T-helper 9 cell (primary cell): ENCODE measurements around the gene DGKG.

ENCODE experiments used
- DNase-seq: peaks from one replicate; pipeline ENCODE4 v3.0.0-alpha.2; 2020

DGKG gene

GRCh38 chr3:186367631-186368030 is 5.6 kb upstream of the DGKG start:
- DNase-seq = no peak

DNA sequence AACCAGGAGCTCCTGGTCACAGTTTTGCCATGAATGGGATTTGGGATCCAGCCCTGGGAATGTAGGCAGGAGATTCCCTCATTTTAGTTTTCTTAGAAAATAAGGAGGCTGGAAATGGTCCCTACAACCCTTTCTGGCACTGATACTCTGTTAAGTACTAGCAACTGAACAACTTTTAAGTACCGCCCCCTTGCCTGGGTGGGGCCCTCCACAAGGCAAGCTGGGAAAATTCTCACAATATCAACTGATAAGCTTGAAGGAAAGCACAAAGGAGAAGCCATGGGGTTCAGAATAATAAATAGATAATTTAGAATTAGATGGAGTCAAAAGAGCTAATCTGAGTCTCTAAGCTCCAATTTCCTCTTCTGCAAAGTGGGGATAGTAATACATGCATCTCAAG is 4.2 kb upstream of the DGKG start:
- DNase-seq = no peak

GRCh38 chr3:186365202-186365974 is 3.4 kb upstream of the DGKG start:
- no peak for DNase-seq

DNA sequence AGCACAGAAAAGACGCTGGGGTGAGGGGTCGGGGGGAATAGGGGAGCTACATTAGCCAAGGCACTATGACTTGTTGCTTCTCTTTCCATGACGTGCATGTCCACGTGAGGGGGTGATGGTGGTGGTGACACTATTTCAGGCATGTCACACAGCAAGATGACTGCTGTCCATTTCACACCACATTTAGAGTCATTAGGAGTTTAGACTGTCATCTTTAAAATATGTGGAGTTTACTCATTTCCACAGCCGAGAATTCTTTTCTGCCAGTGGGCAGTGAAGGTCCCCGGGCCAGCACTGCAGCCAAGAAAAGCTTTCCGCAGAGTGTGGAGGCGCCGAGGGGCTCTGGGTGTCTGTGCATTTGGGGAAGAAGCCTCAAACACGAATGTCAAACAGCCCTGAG is 954 bp upstream of the DGKG start:
- no peak for DNase-seq

DNA sequence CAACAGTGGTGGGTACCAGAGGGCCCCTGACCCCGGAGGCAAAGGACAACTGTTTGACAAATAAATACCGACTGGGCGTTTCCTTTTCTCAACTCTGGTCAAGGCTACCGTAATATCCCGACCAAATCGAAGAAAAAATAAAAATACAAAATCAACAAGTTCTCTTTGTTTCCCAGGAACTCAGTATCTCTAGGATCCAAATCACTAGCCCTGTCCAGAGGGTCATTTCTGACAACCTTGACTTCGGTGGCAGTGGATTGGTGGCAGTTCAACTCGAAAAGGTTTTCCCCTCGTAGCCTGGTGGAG is 456 bp upstream of the DGKG start:
- DNase-seq = no peak

- no peak for DNase-seq
Observed at GRCh38 chr3:186361246-186361761, 730 bp downstream of the DGKG start.

DNA sequence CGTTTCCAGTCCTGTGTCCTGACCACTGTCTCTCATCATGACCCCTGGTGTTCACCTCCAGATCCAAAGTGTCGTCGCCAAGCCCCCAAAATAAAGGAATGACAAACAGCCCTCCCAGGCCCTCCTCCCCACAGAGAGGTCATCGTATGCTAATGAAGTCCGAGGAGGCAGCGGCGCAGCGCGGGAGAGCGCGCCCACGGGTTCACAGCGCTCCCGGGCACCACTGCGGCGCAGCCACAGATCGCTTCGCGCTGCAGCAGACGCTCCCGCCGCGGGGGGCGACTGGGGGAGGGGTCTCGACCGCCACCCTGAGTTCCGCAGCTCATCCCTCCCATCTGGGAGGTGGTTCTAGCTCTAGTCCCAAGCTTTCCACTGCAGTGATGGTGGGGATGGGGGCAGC is 1.3 kb downstream of the DGKG start:
- DNase-seq = no peak

DNA sequence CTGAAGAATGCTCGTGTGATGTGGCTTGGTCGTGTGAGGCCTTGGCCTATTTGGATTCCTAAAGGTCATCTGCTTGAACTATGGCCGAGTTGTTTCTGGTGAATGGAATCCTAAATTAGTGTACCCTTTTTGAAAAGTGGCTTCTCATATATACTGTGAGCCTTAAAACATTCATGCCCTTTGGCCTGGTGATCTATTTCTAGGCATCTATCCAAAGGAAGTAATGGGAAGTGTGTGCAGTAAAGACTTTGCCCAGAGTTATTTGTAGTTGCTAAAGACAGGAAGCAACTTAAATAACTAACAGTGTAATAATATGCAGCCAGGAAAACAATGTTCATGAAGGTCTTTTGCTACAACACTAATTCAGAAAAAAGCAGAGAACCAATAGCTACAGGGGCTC is 3.0 kb downstream of the DGKG start:
- DNase-seq = no peak

GRCh38 chr3:186356152-186356551 is 5.9 kb downstream of the DGKG start:
- no peak for DNase-seq

GRCh38 chr3:186354100-186354499 is 7.9 kb downstream of the DGKG start:
- no peak for DNase-seq

- no peak for DNase-seq
Observed at GRCh38 chr3:186352369-186352768, 9.7 kb downstream of the DGKG start.

- DNase-seq = no peak
Observed at GRCh38 chr3:186342197-186342596, 19.8 kb downstream of the DGKG start.

- no peak for DNase-seq
Observed at GRCh38 chr3:186340204-186340603, 21.8 kb downstream of the DGKG start.

- no peak for DNase-seq
Observed at GRCh38 chr3:186339180-186339918, 22.7 kb downstream of the DGKG start.

DNA sequence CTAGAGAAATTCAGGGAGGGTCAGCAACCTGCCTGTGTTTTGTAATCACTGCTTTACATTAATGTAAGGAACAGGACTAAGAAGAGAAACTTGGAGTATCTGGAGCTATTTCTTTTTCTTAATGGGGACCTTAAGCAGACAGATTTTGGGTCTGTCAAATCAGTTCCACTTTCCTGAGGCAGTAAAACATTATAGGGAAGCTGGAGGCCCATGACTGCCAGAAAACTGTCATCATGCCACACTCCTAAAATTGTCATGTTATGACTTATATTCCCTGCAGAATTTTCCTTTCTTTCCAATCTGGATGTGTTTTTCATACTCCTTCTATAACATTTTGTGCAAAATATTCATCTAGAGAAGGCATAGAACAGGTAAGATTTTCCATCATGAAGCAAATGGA is 28.8 kb downstream of the DGKG start:
- DNase-seq = no peak

DNA sequence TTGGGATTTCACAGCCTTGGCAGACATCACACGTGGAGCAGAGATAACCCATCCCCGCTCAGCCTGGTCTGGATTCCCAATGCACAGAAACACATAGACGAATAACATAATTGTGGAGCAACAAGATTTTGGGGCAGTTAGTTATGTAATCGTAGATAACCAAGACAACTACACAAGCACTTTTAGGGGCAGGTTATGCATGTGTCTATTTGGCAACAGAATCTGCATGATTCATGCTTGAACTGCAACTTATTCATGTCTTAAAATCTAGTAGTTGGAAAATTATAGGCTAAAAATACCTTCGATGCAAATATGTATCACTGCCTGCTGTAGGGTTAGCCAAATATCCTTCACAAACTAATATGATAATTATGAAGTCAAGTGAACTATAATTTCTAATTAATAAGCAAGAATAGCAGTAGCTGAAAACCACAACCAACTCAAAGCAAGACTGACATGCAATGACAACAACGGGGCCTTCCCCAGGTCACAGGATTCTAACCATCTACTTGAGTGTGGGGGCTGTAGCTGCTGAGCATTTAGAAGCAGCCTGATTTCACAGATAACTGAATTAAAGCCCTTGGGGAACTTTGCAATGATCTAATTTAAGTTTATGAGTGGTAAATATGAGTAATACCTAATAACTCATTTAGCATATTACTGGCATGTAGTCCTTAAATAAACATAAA is 31.1 kb downstream of the DGKG start:
- DNase-seq = no peak

- no peak for DNase-seq
Observed at GRCh38 chr3:186329589-186329988, 32.4 kb downstream of the DGKG start.

DNA sequence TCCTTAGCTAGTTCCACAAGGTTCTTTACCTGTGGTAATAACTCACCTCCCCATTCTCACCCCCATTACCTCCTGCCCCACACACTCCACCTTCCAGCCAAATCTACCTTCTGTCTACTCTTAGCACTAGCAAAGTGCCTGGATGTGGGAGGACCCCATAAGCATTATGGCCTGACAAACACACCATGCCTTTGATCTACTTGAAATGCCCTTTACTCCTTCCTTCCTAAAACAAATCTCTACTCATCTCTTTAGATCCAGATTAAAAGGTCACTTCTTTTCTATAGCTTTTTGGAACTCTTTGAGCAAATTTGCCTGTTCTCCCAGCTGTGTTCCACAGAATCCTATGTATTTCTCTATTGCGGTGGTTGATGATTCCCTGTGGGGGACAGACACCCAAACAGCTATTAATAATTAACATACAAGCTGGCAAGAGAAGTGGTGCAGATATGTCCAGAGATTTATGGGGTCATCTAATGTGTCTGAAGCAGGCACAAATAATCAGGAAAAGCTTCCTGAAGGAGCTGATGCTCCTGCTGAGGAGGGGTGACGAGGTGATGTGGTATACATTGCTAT is 34.0 kb downstream of the DGKG start:
- no peak for DNase-seq

DNA sequence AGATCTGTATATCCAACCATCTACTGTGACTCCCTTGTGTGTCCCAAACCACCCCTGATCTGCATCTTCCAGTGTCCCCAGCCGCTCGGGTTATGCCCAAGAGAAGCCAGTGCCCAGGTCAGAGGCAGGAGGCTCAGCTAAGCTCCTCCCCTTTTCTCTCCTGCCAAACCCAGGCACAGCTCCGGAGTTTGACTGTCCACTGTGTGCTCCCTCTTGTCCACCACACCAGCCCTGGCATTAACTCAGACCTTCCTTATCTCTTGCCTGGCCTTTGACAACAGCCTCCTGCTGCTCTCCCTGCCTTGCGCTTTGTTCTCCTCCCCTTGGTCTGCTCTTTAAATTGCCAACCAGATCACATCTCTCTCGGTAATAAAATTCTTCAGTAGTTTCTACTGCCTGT is 39.3 kb downstream of the DGKG start:
- DNase-seq = no peak

GRCh38 chr3:186321746-186322145 is 40.3 kb downstream of the DGKG start:
- no peak for DNase-seq

DNA sequence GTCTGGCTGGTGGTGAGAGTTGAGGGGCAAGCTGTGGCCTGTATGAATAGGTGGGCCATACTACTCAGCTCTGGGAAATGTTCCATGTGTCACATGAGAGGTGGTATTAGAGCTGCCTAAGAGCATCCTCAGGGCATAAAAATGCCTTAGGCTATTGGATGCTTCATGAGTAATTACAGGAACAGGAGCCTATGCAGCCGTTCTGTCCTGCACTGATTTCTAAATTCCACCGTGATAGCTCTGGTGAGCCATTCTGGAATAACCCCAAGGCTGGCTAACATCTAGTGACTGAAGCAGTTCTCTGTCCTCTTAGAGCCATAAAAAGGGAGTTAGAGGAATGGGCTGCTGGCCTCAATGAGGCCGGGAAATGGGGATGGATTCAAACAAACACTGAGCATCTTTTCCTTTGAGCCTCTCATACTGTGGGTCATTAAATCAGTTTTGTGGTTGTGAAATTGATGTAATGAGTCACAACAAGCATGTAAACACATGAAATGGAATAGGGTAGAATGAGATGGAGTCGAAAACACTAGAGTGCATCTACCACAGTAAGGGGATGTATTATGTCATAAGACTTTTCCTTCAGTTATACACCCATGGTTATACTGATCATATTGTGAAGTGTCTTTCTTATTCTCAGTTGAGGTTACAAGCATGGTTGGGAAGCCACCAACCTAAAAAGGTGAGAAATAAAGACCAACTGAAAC is 41.0 kb downstream of the DGKG start:
- DNase-seq = no peak

- no peak for DNase-seq
Observed at GRCh38 chr3:186319945-186320344, 42.1 kb downstream of the DGKG start.

GRCh38 chr3:186318135-186318534 is 43.9 kb downstream of the DGKG start:
- DNase-seq = no peak
